GM23338 (cell line): ENCODE data around the gene SLC24A4. TPM values are rescaled to one million over a fixed set of nuclear protein-coding genes. Genes with fewer than 3 reads are reported as not detected.

Experiments
- ATAC-seq: fragments of 200-7000 bp; cut with Tn5 transposase; 3 replicates; pipeline ENCODE4 v1.9.1; 2020
- DNase-seq: peaks from one replicate; pipeline ENCODE4 v3.0.0-alpha.2; 2015; ENCODE audit warnings: low spot score
- H2AFZ ChIP-seq: fragments of 200-600 bp; sonication (generic); 2 replicates; pipeline ENCODE4 v1.8.0; 2016; ENCODE audit warnings: antibody characterized with exemption, mild to moderate bottlenecking, moderate library complexity
- H3F3A ChIP-seq: fragments of 200-600 bp; sonication (generic); replicated peaks from 2 replicates; pipeline ENCODE4 v1.8.0; 2017; ENCODE audit warnings: antibody characterized with exemption, mixed run types, low read depth
- H3K27ac ChIP-seq: fragments of 200-600 bp; sonication (generic); 2 replicates; pipeline ENCODE4 v1.6.1; 2016; ENCODE audit warnings: low read depth
- H3K27me3 ChIP-seq: fragments of 200-600 bp; sonication (generic); 2 replicates; pipeline ENCODE4 v1.8.0; 2016; ENCODE audit warnings: mild to moderate bottlenecking, mixed run types, moderate library complexity; ENCODE audit not compliant: insufficient read depth
- H3K36me3 ChIP-seq: fragments of 200-600 bp; sonication (generic); 2 replicates; pipeline ENCODE4 v1.8.0; 2016; ENCODE audit warnings: mild to moderate bottlenecking; ENCODE audit not compliant: insufficient read depth
- H3K4me1 ChIP-seq: fragments of 200-600 bp; sonication (generic); 2 replicates; pipeline ENCODE4 v1.8.0; 2016; ENCODE audit warnings: mild to moderate bottlenecking, moderate library complexity; ENCODE audit not compliant: insufficient read depth
- H3K4me2 ChIP-seq: fragments of 200-600 bp; sonication (generic); 2 replicates; pipeline ENCODE4 v1.7.1; 2017; ENCODE audit warnings: mixed run types
- H3K4me3 ChIP-seq: fragments of 200-600 bp; sonication (generic); 2 replicates; pipeline ENCODE4 v1.6.1; 2016; ENCODE audit warnings: mixed run types
- H3K79me2 ChIP-seq: fragments of 200-600 bp; sonication (generic); replicated peaks from 2 replicates; pipeline ENCODE4 v1.8.0; 2017; ENCODE audit warnings: mild to moderate bottlenecking; ENCODE audit not compliant: insufficient read depth
- H3K9me2 ChIP-seq: fragments of 200-600 bp; sonication (generic); 2 replicates; pipeline ENCODE4 v1.8.0; 2017; ENCODE audit not compliant: insufficient read depth
- H4K20me1 ChIP-seq: fragments of 200-600 bp; sonication (generic); replicated peaks from 2 replicates; pipeline ENCODE4 v1.8.0; 2017; ENCODE audit warnings: mild to moderate bottlenecking; ENCODE audit not compliant: insufficient read depth
- H3K27ac Mint-ChIP-seq: 2 replicates; pipeline ENCODE4 v1.8.0; 2020; ENCODE audit warnings: inconsistent platforms, mild to moderate bottlenecking, moderate library complexity, mixed read lengths
- H3K27me3 Mint-ChIP-seq: 3 replicates; pipeline ENCODE4 v1.8.0; 2022; ENCODE audit warnings: low read depth, mild to moderate bottlenecking, moderate library complexity, mixed read lengths, inconsistent platforms; ENCODE audit not compliant: insufficient read depth, poor library complexity
- H3K36me3 Mint-ChIP-seq: 3 replicates; pipeline ENCODE4 v1.8.0; 2021; ENCODE audit warnings: low read depth, mild to moderate bottlenecking, inconsistent platforms, moderate library complexity, mixed read lengths
- H3K4me1 Mint-ChIP-seq: 3 replicates; pipeline ENCODE4 v1.8.0; 2020; ENCODE audit warnings: mild to moderate bottlenecking, inconsistent platforms, mixed read lengths
- H3K4me3 Mint-ChIP-seq: 3 replicates; pipeline ENCODE4 v1.8.0; 2021; ENCODE audit warnings: moderate library complexity, mild to moderate bottlenecking, inconsistent platforms, mixed read lengths
- H3K9me3 Mint-ChIP-seq: 3 replicates; pipeline ENCODE4 v1.8.0; 2020; ENCODE audit warnings: moderate library complexity, mild to moderate bottlenecking, inconsistent platforms, mixed read lengths
- CREB1 ChIP-seq: fragments of 250-450 bp; sonication (Bioruptor Pico); IDR thresholded peaks from 2 replicates; pipeline ENCODE4 v1.5.0; 2020; ENCODE audit warnings: low read depth, mild to moderate bottlenecking, moderate library complexity
- CTCF ChIP-seq, 2 experiments: fragments of 200-600 bp in 1 of 2; sonication (generic) in 1 of 2; conservative IDR thresholded peaks; 2 replicates each; pipeline versions ENCODE4 v1.5.1 to v1.6.1; 2016 to 2017; ENCODE audit warnings: antibody characterized with exemption in 2 of 2, low read depth in 2 of 2, mild to moderate bottlenecking in 2 of 2, moderate library complexity in 1 of 2
- ETS1 ChIP-seq: IDR thresholded peaks from 2 replicates; pipeline ENCODE4 v1.6.1; 2016; ENCODE audit warnings: antibody characterized with exemption
- EZH2 ChIP-seq: fragments of 200-600 bp; sonication (generic); IDR thresholded peaks from one replicate; pipeline ENCODE4 v1.8.0; 2017; ENCODE audit warnings: antibody characterized with exemption, mild to moderate bottlenecking, low read depth; ENCODE audit not compliant: unreplicated experiment
- EZH2phosphoT487 ChIP-seq: fragments of 200-600 bp; sonication (generic); IDR thresholded peaks from one replicate; pipeline ENCODE4 v1.8.1; 2018; ENCODE audit warnings: antibody characterized with exemption; ENCODE audit not compliant: unreplicated experiment
- JUNB ChIP-seq: IDR thresholded peaks from one replicate; pipeline ENCODE4 v1.6.1; 2016; ENCODE audit warnings: antibody characterized with exemption; ENCODE audit not compliant: unreplicated experiment
- NANOG ChIP-seq: IDR thresholded peaks from 2 replicates; pipeline ENCODE4 v1.6.1; 2016; ENCODE audit warnings: antibody characterized with exemption, borderline replicate concordance
- POLR2AphosphoS5 ChIP-seq: IDR thresholded peaks from 2 replicates; pipeline ENCODE4 v1.6.1; 2016; ENCODE audit warnings: antibody characterized with exemption, low read depth
- STAT1 ChIP-seq: IDR thresholded peaks from one replicate; pipeline ENCODE4 v1.6.1; 2016; ENCODE audit warnings: antibody characterized with exemption; ENCODE audit not compliant: unreplicated experiment
- ZNF114 ChIP-seq: fragments of 250-450 bp; sonication (Bioruptor Pico); IDR thresholded peaks from 2 replicates; pipeline ENCODE4 v1.5.0; 2020; ENCODE audit warnings: mild to moderate bottlenecking, moderate library complexity
- ZNF331 ChIP-seq: fragments of 250-450 bp; sonication (Bioruptor Pico); IDR thresholded peaks from 2 replicates; pipeline ENCODE4 v1.5.0; 2020; ENCODE audit warnings: low read depth, mild to moderate bottlenecking, moderate library complexity
- polyA plus RNA-seq: library from polyadenylated mRNA; unstranded; fragments of >200 nt; fragmentation: Nextera tagmentation; extraction: Ambion mirVana; gene quantifications from 2 replicates; pipeline ENCODE4 v1.2.1, GENCODE V29; 2016
- total RNA-seq: library from RNA; depleted of rRNA; stranded (reverse); fragments of >200 nt; shearing (Covaris generic); gene quantifications from 2 replicates; pipeline ENCODE4 v1.2.3, GENCODE V29; 2014
- TF ChIP-seq, protein P1 (sequence below): fragments of 250-450 bp; sonication (Bioruptor Pico); IDR thresholded peaks from 2 replicates; pipeline ENCODE4 v1.5.0; 2020; ENCODE audit warnings: mild to moderate bottlenecking, moderate library complexity
- TF ChIP-seq, protein P2 (sequence below): IDR thresholded peaks from one replicate; pipeline ENCODE4 v1.6.1; 2018; ENCODE audit warnings: antibody characterized with exemption; ENCODE audit not compliant: unreplicated experiment

SLC24A4 gene
- total and polyA plus RNA-seq, 2 experiments from 2014 or later = 0.06 to 0.38 TPM

DNA sequence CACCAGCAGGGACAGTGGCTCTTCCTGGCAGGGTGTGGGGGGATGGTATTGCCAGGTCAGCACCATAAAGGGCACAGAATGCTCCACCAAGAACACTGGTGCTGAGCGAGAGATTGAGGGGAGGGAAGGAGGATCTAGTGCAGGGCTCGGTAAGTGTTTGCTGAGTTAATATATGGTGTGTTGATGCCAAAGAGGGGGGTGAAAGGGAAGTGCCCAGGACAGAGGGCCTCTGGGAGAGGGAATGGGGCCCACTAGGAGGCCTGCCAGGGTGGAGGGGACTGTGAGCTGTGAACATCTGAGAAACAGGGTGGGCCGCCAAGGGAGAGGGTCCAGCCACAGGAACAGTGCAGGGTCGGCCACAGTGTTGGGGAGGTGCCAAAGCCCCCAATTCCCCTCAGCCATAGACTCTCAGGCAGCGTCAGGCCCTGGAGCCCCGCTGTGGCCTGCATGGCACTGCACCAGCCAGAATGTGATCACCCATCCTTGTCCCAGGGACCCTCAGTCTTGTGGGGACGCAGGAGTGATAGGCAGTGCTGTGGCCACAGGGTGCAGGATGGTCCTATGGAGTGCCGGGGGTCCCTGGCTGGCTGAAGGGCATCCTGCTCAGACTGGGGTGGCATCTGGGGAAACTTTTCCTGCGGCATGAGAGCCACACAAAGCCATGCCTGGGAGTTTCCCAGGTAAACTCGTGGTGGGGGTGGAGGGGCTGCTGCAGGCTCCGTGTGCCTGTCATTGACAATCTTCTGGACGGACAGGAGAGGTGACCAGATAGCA is 202.5 kb downstream of the SLC24A4 start:
- ATAC-seq (no peak), DNase-seq (no peak)
- no peaks in the 10 kb centered on the region for H4K20me1 ChIP-seq
- H3K27ac ChIP-seq = no peak overlapping the region
- H3K4me2 ChIP-seq = no peak overlapping the region
- H3K4me1 Mint-ChIP-seq = no peaks in the 10 kb centered on the region
- TF ChIP-seq, protein P1, sequence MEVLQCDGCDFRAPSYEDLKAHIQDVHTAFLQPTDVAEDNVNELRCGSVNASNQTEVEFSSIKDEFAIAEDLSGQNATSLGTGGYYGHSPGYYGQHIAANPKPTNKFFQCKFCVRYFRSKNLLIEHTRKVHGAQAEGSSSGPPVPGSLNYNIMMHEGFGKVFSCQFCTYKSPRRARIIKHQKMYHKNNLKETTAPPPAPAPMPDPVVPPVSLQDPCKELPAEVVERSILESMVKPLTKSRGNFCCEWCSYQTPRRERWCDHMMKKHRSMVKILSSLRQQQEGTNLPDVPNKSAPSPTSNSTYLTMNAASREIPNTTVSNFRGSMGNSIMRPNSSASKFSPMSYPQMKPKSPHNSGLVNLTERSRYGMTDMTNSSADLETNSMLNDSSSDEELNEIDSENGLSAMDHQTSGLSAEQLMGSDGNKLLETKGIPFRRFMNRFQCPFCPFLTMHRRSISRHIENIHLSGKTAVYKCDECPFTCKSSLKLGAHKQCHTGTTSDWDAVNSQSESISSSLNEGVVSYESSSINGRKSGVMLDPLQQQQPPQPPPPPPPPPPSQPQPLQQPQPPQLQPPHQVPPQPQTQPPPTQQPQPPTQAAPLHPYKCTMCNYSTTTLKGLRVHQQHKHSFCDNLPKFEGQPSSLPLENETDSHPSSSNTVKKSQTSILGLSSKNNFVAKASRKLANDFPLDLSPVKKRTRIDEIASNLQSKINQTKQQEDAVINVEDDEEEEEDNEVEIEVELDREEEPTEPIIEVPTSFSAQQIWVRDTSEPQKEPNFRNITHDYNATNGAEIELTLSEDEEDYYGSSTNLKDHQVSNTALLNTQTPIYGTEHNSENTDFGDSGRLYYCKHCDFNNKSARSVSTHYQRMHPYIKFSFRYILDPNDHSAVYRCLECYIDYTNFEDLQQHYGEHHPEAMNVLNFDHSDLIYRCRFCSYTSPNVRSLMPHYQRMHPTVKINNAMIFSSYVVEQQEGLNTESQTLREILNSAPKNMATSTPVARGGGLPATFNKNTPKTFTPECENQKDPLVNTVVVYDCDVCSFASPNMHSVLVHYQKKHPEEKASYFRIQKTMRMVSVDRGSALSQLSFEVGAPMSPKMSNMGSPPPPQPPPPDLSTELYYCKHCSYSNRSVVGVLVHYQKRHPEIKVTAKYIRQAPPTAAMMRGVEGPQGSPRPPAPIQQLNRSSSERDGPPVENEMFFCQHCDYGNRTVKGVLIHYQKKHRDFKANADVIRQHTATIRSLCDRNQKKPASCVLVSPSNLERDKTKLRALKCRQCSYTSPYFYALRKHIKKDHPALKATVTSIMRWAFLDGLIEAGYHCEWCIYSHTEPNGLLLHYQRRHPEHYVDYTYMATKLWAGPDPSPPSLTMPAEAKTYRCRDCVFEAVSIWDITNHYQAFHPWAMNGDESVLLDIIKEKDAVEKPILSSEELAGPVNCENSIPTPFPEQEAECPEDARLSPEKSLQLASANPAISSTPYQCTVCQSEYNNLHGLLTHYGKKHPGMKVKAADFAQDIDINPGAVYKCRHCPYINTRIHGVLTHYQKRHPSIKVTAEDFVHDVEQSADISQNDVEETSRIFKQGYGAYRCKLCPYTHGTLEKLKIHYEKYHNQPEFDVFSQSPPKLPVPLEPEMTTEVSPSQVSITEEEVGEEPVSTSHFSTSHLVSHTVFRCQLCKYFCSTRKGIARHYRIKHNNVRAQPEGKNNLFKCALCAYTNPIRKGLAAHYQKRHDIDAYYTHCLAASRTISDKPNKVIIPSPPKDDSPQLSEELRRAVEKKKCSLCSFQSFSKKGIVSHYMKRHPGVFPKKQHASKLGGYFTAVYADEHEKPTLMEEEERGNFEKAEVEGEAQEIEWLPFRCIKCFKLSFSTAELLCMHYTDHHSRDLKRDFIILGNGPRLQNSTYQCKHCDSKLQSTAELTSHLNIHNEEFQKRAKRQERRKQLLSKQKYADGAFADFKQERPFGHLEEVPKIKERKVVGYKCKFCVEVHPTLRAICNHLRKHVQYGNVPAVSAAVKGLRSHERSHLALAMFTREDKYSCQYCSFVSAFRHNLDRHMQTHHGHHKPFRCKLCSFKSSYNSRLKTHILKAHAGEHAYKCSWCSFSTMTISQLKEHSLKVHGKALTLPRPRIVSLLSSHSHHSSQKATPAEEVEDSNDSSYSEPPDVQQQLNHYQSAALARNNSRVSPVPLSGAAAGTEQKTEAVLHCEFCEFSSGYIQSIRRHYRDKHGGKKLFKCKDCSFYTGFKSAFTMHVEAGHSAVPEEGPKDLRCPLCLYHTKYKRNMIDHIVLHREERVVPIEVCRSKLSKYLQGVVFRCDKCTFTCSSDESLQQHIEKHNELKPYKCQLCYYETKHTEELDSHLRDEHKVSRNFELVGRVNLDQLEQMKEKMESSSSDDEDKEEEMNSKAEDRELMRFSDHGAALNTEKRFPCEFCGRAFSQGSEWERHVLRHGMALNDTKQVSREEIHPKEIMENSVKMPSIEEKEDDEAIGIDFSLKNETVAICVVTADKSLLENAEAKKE (CRISPR knock-in tag) = no peak
- TF ChIP-seq EZH2 = no peak
- TF ChIP-seq POLR2AphosphoS5 = no peak
- TF ChIP-seq CREB1 (CRISPR knock-in tag) = no peak
- no peak for TF ChIP-seq STAT1
- TF ChIP-seq JUNB = no peak
- TF ChIP-seq CTCF (conservative IDR thresholded peaks at IDR 0.05; ENCODE audit: low read depth in 2 of 2) = no peak
- TF ChIP-seq NANOG = no peak
- no peak for TF ChIP-seq ZNF331 (CRISPR knock-in tag)
- TF ChIP-seq ETS1 = no peak
- TF ChIP-seq, protein P2, sequence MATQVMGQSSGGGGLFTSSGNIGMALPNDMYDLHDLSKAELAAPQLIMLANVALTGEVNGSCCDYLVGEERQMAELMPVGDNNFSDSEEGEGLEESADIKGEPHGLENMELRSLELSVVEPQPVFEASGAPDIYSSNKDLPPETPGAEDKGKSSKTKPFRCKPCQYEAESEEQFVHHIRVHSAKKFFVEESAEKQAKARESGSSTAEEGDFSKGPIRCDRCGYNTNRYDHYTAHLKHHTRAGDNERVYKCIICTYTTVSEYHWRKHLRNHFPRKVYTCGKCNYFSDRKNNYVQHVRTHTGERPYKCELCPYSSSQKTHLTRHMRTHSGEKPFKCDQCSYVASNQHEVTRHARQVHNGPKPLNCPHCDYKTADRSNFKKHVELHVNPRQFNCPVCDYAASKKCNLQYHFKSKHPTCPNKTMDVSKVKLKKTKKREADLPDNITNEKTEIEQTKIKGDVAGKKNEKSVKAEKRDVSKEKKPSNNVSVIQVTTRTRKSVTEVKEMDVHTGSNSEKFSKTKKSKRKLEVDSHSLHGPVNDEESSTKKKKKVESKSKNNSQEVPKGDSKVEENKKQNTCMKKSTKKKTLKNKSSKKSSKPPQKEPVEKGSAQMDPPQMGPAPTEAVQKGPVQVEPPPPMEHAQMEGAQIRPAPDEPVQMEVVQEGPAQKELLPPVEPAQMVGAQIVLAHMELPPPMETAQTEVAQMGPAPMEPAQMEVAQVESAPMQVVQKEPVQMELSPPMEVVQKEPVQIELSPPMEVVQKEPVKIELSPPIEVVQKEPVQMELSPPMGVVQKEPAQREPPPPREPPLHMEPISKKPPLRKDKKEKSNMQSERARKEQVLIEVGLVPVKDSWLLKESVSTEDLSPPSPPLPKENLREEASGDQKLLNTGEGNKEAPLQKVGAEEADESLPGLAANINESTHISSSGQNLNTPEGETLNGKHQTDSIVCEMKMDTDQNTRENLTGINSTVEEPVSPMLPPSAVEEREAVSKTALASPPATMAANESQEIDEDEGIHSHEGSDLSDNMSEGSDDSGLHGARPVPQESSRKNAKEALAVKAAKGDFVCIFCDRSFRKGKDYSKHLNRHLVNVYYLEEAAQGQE = no peak
- TF ChIP-seq EZH2phosphoT487 = no peak
- no peak for TF ChIP-seq ZNF114 (CRISPR knock-in tag)
- H3F3A ChIP-seq = no peaks in the 10 kb centered on the region
- H3K79me2 ChIP-seq = no peaks in the 10 kb centered on the region
- H3K4me3 ChIP-seq = no peak overlapping the region
- no peaks in the 10 kb centered on the region for H3K36me3 Mint-ChIP-seq
- peak overlapping the region; percentile 75; the same call in 1 of the 2 replicates for H3K27ac Mint-ChIP-seq
- H3K4me3 Mint-ChIP-seq = no peak overlapping the region
- H3K27me3 Mint-ChIP-seq = peaks cover 11% of the 10 kb centered on the region
- no peak overlapping the region for H2AFZ ChIP-seq
- no peaks in the 10 kb centered on the region for H3K36me3 ChIP-seq
- no peaks in the 10 kb centered on the region for H3K4me1 ChIP-seq
- no peaks in the 10 kb centered on the region for H3K9me2 ChIP-seq
- H3K27me3 ChIP-seq = no peaks in the 10 kb centered on the region
- no peaks in the 10 kb centered on the region for H3K9me3 Mint-ChIP-seq
